BLaER1 treated with 17β-estradiol and CSF1 and Interleukin-3, amounts not matched to agents 10 nM and 100 nM (cell line): Measurements from ENCODE around the gene SNX20.

Experiments used
- H3K27ac ChIP-seq, 11 experiments: shearing (Covaris generic); formaldehyde crosslinking; 2 replicates each; pipeline ENCODE4 v1.8.1; 2022
- H3K27me3 ChIP-seq, 11 experiments: shearing (Covaris generic); formaldehyde crosslinking; 2 replicates each; pipeline ENCODE4 v1.8.1; 2022
- H3K36me3 ChIP-seq, 11 experiments: shearing (Covaris generic); formaldehyde crosslinking; 2 replicates each; pipeline ENCODE4 v1.8.1; 2022
- H3K4me1 ChIP-seq, 10 experiments: shearing (Covaris generic); formaldehyde crosslinking; 2 replicates each; pipeline ENCODE4 v1.8.1; 2022
- H3K4me2 ChIP-seq, 11 experiments: shearing (Covaris generic); formaldehyde crosslinking; 2 replicates each; pipeline ENCODE4 v1.8.1; 2022
- H3K4me3 ChIP-seq, 10 experiments: shearing (Covaris generic); formaldehyde crosslinking; 2 replicates each; pipeline ENCODE4 v1.8.1; 2022
- H3K9ac ChIP-seq, 11 experiments: shearing (Covaris generic); formaldehyde crosslinking; 2 replicates each; pipeline ENCODE4 v1.8.1; 2022
- H3K9me3 ChIP-seq, 11 experiments: shearing (Covaris generic); formaldehyde crosslinking; replicated peaks in 1 of 11; 2 replicates each; pipeline ENCODE4 v1.8.1; 2022
- H4K20me1 ChIP-seq, 11 experiments: shearing (Covaris generic); formaldehyde crosslinking; 2 replicates each; pipeline ENCODE4 v1.8.1; 2022
- Cebpa-rat ChIP-seq, 11 experiments: shearing (Covaris generic); IDR thresholded peaks; 2 replicates each; pipeline ENCODE4 v1.8.1; 2022

Gene SNX20

GRCh38 chr16:50709061-50709684, 28.1 kb upstream of the SNX20 start:
- H3K4me1 ChIP-seq: peaks cover 20 to 86% (median 61%) of the 10 kb centered on the region in 10 experiments
- no peak for TF ChIP-seq Cebpa-rat (IDR thresholded peaks at IDR 0.05)
- H3K36me3 ChIP-seq: peaks cover 0 to 75% (median 7%) of the 10 kb centered on the region in 11 experiments; a peak in 11 of 22 replicates
- peak overlapping the region in 1 of 10 experiments; percentile 27; a peak in 2 of 20 replicates for H3K4me3 ChIP-seq
- peak overlapping the region in 6 of 11 experiments; percentile 27 to 62 (median 48); a peak in 10 of 22 replicates for H3K9ac ChIP-seq
- no peaks in the 10 kb centered on the region for H3K27me3 ChIP-seq
- 0 out of 22 replicates have a peak, but pooled peaks cover 0 to 5% (median 0%) of the 10 kb centered on the region in 11 experiments for H4K20me1 ChIP-seq
- H3K27ac ChIP-seq: peak overlapping the region in 10 of 11 experiments; percentile 41 to 83 (median 76); a peak in 19 of 22 replicates
- peak overlapping the region; percentile 53 to 95 (median 73) for H3K4me2 ChIP-seq
- peaks cover 14 to 23% (median 21%) of the 10 kb centered on the region in 11 experiments for H3K9me3 ChIP-seq

GRCh38 chr16:50708373-50709060, 27.4 kb upstream of the SNX20 start:
- peak overlapping the region in 10 of 11 experiments; percentile 41 to 83 (median 76); a peak in 17 of 22 replicates for H3K27ac ChIP-seq
- H3K27me3 ChIP-seq: no peaks in the 10 kb centered on the region
- peak overlapping the region in 1 of 10 experiments; percentile 27; a peak in 1 of 20 replicates for H3K4me3 ChIP-seq
- H3K9me3 ChIP-seq: peaks cover 21 to 29% (median 28%) of the 10 kb centered on the region in 11 experiments
- peaks cover 20 to 79% (median 55%) of the 10 kb centered on the region in 10 experiments for H3K4me1 ChIP-seq
- no peak for TF ChIP-seq Cebpa-rat (IDR thresholded peaks at IDR 0.05)
- H3K4me2 ChIP-seq: peak overlapping the region; percentile 53 to 95 (median 73); a peak in 21 of 22 replicates
- peak overlapping the region in 8 of 11 experiments; percentile 2 to 62 (median 38); a peak in 8 of 22 replicates for H3K9ac ChIP-seq
- H3K36me3 ChIP-seq: peaks cover 0 to 76% (median 13%) of the 10 kb centered on the region in 11 experiments; a peak in 11 of 22 replicates
- 0 out of 22 replicates have a peak, but pooled peaks cover 0 to 5% (median 0%) of the 10 kb centered on the region in 11 experiments for H4K20me1 ChIP-seq

DNA sequence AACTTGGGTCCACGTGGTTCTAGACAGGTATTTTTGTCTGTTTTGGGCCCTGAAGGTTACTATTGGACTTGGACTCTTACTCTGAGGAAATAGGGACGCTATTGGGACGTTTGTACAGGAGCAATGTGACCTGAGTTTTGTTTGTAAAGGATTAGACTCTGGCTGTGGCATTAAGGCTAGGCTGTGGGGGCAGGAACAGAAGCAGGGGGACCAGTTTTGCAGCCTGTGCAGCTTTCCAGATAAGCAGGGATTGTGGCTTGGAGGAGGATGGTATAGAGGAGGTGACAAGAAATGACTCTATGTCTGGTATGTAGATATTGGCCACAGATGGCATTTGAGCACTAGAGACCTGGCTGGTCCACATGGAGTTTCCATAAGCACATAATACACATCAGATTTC, 25.1 kb upstream of the SNX20 start:
- Histone ChIP-seq H3K4me3 (no peak overlapping the region), H3K27me3 (no peaks in the 10 kb centered on the region), H3K27ac (peak overlapping the region in 6 of 11 experiments; percentile 9 to 57 (median 27); a peak in 7 of 22 replicates), H4K20me1 (no peaks in the 10 kb centered on the region), H3K4me1 (peaks cover 25 to 73% (median 59%) of the 10 kb centered on the region in 10 experiments), H3K36me3 (peaks cover 0 to 77% (median 11%) of the 10 kb centered on the region in 11 experiments; a peak in 11 of 22 replicates), H3K4me2 (no peak overlapping the region), H3K9ac (no peak overlapping the region), H3K9me3 (peaks cover 24 to 34% (median 32%) of the 10 kb centered on the region in 11 experiments)
- no peak for TF ChIP-seq Cebpa-rat (IDR thresholded peaks at IDR 0.05)

DNA sequence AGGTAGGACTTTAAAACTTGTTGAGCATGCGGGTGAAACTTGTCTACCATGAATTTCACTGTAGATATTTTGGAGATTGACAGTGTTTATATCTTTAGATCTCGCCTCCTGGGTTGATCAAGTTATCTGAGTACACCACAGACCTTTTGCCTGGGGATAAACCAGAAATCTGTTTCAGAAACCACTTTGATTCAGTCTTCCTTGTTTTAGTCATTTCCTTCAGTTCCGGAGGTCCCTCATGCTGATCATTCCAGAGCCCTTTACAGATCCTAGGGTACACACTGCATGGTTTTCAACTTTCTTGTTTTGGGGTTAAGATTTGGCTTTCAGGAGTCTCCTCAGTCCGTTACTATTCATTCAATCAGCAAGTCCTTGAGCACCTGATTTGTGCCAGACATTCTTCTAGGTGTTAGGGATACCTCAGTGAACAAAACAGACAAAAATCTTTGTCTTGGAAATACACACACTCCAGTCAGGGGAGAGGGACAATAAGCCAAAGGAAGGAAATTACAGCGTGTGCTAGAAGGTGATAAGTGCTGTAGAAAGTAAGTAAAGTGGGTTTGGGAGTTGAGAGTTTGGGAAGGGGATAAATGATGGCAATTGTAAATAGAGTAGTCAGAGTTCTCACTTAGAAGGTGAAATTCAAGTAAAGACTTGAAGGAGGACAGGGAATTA, 24.5 kb upstream of the SNX20 start:
- H3K4me3 ChIP-seq: no peak overlapping the region
- H4K20me1 ChIP-seq: no peaks in the 10 kb centered on the region
- no peak overlapping the region for H3K4me2 ChIP-seq
- H3K9ac ChIP-seq: no peak overlapping the region
- TF ChIP-seq Cebpa-rat (IDR thresholded peaks at IDR 0.05): no peak
- no peaks in the 10 kb centered on the region for H3K27me3 ChIP-seq
- H3K36me3 ChIP-seq: peaks cover 0 to 76% (median 4%) of the 10 kb centered on the region in 11 experiments; a peak in 11 of 22 replicates
- peak overlapping the region in 7 of 11 experiments; percentile 9 to 57 (median 21); a peak in 10 of 22 replicates for H3K27ac ChIP-seq
- H3K4me1 ChIP-seq: peaks cover 28 to 73% (median 60%) of the 10 kb centered on the region in 10 experiments
- H3K9me3 ChIP-seq: peaks cover 24 to 34% (median 32%) of the 10 kb centered on the region in 11 experiments

- Histone ChIP-seq H3K27me3 (no peaks in the 10 kb centered on the region), H3K4me3 (peak overlapping the region in 3 of 10 experiments; percentile 5 to 39 (median 11); a peak in 1 of 20 replicates), H3K4me1 (peaks cover 20 to 74% (median 60%) of the 10 kb centered on the region in 10 experiments), H3K9ac (no peak overlapping the region), H3K4me2 (no peak overlapping the region), H3K27ac (peak overlapping the region in 8 of 11 experiments; percentile 80 to 90 (median 86); a peak in 17 of 22 replicates), H4K20me1 (no peaks in the 10 kb centered on the region), H3K36me3 (peaks cover 0 to 85% (median 7%) of the 10 kb centered on the region in 11 experiments; a peak in 11 of 22 replicates), H3K9me3 (peaks cover 24 to 34% (median 32%) of the 10 kb centered on the region in 11 experiments)
- TF ChIP-seq Cebpa-rat (IDR thresholded peaks at IDR 0.05): no peak
These were observed 23.1 kb upstream of the SNX20 start for GRCh38 chr16:50704245-50704644.

GRCh38 chr16:50702725-50703124, 21.6 kb upstream of the SNX20 start:
- peak overlapping the region in 9 of 11 experiments; percentile 16 to 73 (median 64); a peak in 16 of 22 replicates for H3K9ac ChIP-seq
- H3K4me3 ChIP-seq: no peak overlapping the region
- H3K9me3 ChIP-seq: peaks cover 24 to 34% (median 32%) of the 10 kb centered on the region in 11 experiments
- H3K4me1 ChIP-seq: peaks cover 23 to 74% (median 59%) of the 10 kb centered on the region in 10 experiments
- peak overlapping the region; percentile 2 to 90 (median 44); a peak in 19 of 22 replicates for H3K4me2 ChIP-seq
- peak overlapping the region in 10 of 11 experiments; percentile 31 to 90 (median 85); a peak in 20 of 22 replicates for H3K27ac ChIP-seq
- peak in 7 of 11 experiments; percentile 40 to 81 (median 53); a peak in 8 of 22 replicates for TF ChIP-seq Cebpa-rat (IDR thresholded peaks at IDR 0.05)
- H4K20me1 ChIP-seq: no peaks in the 10 kb centered on the region
- H3K36me3 ChIP-seq: peaks cover 0 to 82% (median 7%) of the 10 kb centered on the region in 11 experiments; a peak in 11 of 22 replicates
- no peaks in the 10 kb centered on the region for H3K27me3 ChIP-seq

GRCh38 chr16:50699326-50700159, 18.4 kb upstream of the SNX20 start:
- H3K4me3 ChIP-seq: no peak overlapping the region
- 0 out of 22 replicates have a peak, but pooled peaks of 2 of the 11 experiments have one; percentile 13 to 16 for TF ChIP-seq Cebpa-rat (IDR thresholded peaks at IDR 0.05)
- peaks cover 49 to 88% (median 86%) of the 10 kb centered on the region in 10 experiments for H3K4me1 ChIP-seq
- peak overlapping the region in 10 of 11 experiments; percentile 28 to 90 (median 84); a peak in 20 of 22 replicates for H3K27ac ChIP-seq
- peak overlapping the region in 10 of 11 experiments; percentile 21 to 98 (median 80); a peak in 20 of 22 replicates for H3K4me2 ChIP-seq
- H3K9me3 ChIP-seq: peaks cover 13 to 17% (median 14%) of the 10 kb centered on the region in 11 experiments
- peak overlapping the region in 5 of 11 experiments; percentile 21 to 42 (median 31); a peak in 9 of 22 replicates for H3K9ac ChIP-seq
- no peaks in the 10 kb centered on the region for H4K20me1 ChIP-seq
- H3K27me3 ChIP-seq: no peaks in the 10 kb centered on the region
- H3K36me3 ChIP-seq: peaks cover 0 to 52% (median 7%) of the 10 kb centered on the region in 11 experiments; a peak in 11 of 22 replicates
